GM18520 (cell line): ENCODE measurements around the gene VPREB3.

Experiments
- ATAC-seq: cut with Tn5 transposase; IDR thresholded peaks from one replicate; pipeline ENCODE4 v1.9.1; 2021; ENCODE audit not compliant: unreplicated experiment

The VPREB3 gene

DNA sequence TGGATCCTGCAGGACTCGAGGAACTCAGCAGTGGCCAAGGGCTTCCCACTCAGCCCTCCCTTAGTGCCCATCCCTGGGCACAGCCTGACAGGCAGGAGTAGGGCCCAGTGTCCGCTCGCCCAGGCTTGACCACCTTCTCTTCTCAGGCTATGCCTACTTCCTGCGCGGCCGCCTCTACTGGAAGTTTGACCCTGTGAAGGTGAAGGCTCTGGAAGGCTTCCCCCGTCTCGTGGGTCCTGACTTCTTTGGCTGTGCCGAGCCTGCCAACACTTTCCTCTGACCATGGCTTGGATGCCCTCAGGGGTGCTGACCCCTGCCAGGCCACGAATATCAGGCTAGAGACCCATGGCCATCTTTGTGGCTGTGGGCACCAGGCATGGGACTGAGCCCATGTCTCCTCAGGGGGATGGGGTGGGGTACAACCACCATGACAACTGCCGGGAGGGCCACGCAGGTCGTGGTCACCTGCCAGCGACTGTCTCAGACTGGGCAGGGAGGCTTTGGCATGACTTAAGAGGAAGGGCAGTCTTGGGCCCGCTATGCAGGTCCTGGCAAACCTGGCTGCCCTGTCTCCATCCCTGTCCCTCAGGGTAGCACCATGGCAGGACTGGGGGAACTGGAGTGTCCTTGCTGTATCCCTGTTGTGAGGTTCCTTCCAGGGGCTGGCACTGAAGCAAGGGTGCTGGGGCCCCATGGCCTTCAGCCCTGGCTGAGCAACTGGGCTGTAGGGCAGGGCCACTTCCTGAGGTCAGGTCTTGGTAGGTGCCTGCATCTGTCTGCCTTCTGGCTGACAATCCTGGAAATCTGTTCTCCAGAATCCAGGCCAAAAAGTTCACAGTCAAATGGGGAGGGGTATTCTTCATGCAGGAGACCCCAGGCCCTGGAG, 29.3 kb upstream of the VPREB3 start:
- ATAC-seq = no peak

DNA sequence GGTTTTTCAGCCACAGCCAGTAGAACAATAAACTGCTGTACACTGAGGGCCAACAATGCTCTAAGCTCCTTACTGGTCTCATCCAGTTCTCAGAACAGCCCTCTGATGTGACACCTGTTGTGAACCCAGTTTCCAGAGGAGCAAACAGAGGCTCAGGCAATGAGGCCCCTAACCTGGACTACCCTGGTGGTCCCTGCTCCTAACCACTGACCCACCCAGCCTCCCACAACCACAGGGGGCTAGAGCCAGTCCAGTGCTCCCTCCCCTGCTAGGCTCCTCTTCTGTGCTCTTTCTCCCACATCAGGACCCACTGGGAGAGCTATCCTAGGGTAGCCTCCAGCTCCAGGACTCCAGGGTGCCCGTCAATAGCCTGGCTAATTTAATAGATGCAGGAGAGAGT, 28.5 kb upstream of the VPREB3 start:
- ATAC-seq = no peak

DNA sequence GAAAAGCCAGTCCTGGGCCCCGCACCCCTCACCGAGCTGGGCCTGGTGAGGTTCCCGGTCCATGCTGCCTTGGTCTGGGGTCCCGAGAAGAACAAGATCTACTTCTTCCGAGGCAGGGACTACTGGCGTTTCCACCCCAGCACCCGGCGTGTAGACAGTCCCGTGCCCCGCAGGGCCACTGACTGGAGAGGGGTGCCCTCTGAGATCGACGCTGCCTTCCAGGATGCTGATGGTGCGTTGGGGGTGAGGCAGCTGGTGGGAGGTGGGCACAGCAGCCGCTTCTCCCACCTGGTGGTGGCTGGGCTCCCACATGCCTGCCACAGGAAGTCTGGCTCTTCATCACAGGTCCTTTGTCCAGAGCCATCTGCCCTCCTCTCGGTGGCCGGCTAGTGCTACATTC, 28.0 kb upstream of the VPREB3 start:
- ATAC-seq = no peak

DNA sequence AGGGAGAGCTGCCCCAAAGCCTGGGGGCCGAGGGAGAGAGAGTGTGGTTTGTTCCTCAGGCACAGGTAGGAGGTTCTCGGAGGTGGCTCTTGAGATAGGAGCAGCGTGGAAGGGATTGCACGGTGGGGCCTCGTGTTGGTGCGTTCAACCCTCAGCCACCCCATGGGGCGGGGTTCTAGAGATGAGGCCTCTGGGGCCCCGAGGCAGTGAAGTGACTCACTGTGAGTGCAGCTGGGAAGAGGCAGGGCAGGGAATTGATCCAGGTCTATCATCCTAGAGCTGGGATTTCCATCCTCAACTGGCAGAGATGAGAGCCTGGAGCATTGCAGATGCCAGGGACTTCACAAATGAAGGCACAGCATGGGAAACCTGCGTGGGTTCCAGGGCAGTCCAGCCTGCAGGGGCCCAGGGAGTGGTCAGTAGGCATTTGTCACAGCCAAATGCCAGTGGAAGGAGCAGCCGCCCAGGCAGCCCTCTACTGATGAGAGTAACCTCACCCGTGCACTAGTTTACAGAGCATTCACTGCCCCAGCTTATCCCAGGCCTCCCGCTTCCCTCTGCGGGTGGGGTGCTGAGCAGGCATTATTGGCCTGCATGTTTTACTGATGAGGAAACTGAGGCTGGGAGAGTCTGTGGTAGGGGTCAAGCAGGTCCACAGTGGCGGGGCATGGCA, 27.4 kb upstream of the VPREB3 start:
- no peak for ATAC-seq

DNA sequence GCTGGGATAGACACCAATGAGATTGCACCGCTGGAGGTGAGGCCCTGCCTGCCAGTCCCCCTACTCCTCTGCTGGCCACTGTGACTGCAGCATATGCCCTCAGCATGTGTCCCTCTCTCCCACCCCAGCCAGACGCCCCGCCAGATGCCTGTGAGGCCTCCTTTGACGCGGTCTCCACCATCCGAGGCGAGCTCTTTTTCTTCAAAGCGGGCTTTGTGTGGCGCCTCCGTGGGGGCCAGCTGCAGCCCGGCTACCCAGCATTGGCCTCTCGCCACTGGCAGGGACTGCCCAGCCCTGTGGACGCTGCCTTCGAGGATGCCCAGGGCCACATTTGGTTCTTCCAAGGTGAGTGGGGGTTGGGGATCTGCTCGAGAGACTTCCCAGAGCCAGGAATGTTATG, 26.8 kb upstream of the VPREB3 start:
- ATAC-seq = no peak

DNA sequence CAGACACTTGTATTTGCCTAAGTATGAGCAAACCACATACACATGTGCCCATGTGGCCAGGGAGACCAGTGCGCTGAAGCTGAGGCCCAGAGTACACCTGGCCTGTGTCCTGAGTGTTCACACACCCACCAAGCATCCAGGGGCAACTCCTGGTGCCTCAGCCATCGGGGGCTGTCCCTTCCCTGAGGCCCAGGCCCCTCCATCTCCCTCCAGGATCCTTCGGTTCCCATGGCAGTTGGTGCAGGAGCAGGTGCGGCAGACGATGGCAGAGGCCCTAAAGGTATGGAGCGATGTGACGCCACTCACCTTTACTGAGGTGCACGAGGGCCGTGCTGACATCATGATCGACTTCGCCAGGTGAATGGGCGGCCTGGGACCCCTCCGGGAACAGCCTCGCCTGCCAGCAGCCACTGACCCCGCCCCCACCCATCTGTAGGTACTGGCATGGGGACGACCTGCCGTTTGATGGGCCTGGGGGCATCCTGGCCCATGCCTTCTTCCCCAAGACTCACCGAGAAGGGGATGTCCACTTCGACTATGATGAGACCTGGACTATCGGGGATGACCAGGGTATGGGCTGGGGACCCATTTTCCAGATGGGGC, 26.0 kb upstream of the VPREB3 start:
- ATAC-seq = no peak

DNA sequence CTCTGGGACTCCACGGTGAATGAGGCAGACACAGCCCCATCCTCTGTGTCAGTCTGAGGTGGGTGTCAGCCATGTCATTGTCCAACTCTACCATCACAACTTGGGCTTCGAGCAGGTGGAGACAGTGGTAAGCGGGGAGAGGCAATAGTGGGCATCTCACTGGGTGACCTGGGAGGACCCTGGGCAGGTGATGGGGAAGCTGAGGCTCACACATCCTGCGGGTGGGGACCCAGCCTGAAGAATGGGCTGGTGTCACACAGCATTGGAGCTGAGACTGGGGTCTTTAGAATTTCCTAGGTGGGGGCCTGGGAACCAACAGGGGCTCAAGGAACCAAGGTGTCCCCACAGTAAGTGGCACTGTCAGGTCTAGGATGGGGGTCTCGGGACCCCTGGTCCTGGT, 25.5 kb upstream of the VPREB3 start:
- no peak for ATAC-seq

DNA sequence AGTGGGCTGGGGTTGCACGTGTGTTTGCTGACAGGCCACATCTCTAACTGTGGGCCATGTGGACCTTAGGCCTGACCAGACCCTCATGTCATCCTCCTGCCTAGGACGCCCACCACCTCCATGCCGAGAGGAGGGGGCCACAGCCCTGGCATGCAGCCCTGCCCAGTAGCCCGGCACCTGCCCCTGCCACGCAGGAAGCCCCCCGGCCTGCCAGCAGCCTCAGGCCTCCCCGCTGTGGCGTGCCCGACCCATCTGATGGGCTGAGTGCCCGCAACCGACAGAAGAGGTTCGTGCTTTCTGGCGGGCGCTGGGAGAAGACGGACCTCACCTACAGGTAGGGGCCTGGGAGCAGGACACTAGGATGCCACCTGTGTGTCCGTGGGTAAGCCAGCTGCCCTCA, 24.9 kb upstream of the VPREB3 start:
- no peak for ATAC-seq

DNA sequence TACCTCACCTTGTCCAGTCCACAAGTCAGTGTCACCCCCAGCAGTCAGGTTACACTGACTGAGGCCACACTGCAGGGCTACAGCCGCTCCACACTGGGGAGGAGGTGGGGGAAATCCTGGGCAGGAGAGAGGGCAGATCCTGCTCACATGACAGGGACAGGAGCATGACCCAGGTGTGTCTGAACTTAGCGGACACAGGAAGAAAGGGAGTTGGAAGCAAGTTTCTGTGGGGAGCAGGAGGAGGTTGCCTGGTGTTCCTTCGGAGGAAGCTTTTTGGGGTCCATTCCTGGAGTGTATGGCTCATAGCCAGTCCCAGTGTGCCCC, 24.3 kb upstream of the VPREB3 start:
- no peak for ATAC-seq

DNA sequence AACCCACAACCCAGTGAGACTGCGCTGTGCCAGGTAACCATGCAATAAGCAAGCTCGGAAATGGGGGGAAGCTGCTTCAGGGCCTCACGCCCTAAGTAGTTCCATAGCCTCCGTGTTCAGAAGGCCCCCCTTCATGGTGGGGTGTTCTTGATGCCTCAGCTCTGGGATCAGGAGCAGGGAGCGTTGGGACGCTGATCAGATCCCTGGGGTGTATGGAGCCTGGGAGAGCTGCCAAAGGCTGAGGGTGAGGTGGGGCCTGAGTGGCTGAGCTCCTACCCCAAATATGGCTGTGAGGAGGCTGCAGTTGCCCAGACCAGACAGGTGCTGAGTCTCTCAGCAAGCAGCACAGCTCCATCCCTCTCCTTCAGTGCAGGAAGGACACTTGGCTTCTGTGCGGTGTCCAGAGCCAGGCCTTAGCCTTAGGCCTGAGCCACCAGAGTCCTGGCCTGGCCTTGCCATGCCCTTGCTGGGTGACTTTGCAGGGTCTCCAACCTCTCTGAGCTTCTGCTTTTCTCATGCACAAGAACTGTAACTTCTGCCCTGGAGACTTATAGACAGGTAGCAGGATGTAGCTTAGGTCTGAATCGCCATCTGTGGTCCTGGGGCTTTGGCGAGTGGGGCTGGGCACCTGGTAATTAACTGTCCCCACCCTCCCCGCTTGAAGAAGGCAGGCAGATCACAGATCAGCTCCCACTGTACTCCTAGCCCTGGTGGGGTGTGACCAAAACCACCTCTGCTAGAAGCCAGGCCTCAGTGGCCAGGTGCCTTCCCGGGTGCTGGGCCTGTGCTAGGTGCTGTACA, 23.8 kb upstream of the VPREB3 start:
- no peak for ATAC-seq

DNA sequence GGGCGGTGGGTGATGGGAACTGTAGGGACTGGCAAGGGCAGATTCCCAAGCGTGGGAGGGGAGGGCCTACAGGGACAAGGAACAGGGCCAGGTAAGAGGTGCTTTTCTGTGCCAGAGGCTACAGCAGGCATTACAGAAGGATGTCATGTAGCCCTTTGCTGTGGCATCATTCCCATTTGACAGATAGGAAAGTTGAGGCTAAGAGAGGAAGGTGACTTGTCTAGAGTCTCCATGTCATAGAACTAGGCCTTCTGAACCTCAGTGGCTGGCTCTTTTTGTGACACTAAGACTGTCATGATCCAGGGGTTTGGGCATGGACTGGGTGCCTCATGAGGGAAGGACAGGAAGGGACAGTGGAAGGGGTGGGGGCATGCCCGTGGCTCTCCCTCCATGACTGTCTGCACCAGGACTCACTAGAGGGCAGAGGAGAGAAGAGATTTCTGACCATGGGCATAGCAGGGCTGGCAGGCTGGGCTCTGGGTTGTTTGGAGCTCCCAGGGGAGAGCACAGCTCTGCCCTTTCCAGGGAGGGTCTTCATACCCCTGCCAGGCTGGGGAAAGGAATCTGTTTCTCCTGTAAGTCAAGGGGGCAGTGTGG, 21.7 kb upstream of the VPREB3 start:
- ATAC-seq = no peak

DNA sequence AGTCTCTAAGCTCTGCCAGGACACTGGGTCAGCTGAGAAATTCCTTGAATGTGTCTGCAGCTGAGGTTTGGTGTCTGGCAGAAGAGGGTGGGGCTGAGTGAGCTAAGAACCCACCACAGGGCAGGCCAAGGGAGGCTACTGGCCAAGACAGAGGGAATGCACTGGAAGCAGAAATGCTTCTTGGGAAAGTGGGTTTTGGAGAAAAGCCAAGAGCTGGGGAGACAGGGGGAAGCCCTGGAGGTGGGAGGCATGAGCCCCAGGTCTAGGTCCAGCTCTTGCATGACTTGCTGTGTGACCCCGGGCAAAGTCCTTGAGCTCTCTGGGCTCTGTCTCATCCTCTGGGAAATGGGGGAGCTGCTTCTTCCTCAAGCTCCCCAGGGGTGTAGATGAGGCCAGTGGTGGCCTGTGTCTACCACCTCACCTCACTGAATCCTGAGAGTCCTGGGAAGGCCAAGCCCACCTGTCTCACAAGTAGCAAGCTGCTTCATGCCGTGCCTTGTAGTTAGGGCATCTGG, 20.8 kb upstream of the VPREB3 start:
- ATAC-seq = no peak

DNA sequence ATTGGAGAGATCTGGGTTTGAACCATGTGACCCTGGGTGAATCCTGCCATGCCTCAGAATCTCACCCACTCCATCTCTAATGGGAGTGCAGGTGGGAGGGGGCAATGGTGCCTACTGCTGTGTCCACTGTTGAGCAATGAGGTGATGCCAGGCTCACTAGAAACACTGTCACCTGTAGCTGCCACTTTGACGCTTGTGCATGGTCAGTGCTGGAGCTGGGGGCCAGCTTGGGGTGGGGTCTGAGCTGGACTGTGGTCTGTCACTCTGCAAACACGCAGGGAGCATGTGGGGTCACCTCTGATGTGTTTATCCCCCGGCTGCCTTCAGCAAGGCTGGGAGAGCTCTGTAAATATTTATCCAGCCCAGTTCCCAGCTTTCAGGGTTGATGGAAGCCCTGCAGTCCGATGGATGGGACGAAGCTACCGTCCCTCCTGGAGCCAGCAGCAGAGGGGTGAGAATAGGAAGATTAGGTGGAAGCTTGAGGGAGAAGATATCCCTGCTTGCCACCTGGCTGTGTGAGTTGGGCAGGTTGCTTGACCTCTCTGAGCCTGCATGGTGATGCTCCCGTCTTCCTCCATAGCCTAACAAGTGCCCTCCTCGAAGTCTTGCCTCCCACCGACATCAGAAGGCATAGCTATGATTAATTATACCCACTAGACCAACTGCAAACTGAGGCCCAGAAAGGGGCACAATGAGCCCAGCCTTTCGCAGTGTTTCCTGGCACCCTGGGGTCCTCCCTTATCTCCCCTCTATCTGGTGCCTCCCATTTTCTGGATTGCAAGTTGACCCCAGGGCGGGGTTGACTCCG, 20.1 kb upstream of the VPREB3 start:
- no peak for ATAC-seq

DNA sequence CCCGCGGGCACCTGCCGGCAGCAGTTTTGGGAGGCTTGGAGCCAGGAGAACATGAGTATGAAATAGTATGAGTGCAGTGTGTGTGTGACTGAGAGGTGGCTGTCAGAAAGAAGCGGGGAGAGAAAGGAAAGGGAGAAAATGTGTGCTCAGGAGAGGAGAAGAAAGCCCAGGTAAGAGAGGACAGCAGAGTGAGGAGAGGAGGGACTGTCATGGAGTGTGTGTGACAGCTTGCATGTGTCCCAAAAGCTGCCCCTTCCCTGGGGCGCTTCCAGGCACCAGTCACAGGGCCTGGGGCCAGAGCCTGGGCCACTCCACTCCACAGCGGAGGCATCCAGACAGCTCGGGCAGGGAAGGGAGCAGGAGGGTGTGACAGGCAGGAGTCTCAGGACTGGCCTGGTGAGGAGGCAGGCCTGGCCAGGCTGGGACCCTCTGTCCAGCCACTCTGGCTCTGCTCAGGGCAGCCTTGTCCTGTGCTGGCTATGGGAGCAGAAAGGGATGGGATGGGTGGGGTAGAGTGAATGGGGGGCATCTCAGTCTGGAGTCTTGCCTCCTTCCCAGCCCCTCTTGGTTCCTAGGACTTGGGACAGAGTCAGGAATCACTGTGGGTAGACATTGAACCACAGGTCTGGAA, 19.4 kb upstream of the VPREB3 start:
- no peak for ATAC-seq

DNA sequence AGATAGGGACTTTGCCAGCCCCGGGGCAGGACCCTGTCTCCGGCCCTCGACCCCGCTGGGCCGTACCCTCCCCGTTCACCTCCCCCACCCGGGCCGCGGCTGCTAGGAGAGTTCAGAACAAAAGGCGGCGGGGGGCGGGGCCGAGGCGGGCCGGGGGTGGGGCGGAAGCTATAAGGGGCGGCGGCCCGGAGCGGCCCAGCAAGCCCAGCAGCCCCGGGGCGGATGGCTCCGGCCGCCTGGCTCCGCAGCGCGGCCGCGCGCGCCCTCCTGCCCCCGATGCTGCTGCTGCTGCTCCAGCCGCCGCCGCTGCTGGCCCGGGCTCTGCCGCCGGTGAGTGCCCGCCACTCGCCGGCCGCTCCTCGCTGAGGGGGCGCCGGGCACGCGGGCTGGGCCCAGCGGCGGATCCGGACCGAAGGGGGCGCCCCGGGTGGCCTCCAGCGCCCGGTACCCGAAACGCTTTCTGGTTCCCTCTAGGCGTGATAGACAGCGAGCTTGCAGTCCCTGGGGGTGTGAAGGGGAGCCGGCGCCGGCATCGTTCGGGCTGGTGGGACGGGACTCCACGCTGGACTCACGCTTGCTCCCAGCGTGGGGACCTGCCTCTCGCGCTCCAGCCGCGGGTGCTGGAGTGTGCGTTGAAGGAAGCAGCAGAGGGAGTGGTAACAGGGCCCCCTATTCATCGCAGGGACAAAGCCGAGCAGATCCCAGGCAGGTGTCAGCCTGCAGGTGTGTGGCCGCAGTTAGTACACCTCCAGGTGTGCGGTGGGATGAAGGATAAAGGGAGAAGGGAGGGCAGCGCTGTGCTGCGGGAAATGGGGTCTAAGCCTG, 18.6 kb upstream of the VPREB3 start, which contains the start of gene MMP11:
TSS of gene MMP11 (plus strand) at position 201 of the 825 bp plus-strand sequence. CDS start at position 223, 22 bp downstream.
- ATAC-seq = no peak

DNA sequence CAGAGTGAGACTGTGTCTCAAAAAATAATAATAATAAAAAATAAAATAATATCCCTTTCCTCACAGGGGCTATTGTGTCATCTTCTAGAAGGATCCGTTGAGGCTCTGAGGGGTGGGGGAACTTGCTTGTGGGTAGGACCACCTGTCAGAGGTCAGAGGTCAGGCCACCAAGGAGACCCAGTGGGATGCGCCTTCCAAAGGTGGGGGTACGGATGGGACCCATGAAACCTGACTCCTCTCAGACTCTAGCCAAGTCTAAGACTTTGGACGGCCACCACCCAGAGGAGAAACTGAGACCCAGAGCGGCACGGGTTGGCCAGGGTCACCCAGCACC, 18.1 kb upstream of the VPREB3 start:
- no peak for ATAC-seq

DNA sequence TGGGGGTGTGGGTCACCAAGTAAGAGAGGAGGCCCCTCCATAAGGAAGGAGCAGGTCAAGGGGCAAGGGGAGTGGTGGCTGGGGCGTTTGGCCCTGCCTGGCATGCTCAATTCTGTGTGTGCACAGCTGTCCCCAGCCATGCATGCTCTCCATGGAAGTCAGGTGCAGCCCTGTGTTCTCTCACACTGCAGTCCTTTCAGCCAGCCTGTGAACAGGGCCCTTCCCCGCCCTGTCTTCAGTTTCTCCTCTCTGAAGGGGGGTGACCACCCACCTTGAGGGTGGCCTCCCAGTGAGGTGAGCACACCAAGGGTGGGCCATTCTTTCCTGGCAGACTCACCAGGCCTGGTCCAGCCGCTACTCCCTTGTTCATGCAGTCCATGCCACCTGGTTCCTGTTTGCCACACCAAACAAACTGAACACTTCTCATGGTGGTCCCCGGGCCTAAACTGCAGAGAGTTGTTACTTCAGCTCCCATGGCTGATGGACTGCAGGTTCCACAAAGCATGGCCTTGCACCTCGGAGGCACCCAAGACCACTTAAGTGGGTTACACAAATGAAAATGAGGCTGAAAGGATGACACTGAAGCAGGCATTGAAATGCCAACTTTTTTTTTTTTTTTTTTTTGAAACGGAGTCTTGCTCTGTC, 15.2 kb upstream of the VPREB3 start:
- no peak for ATAC-seq
